ENCODE results near the gene MTA1. TPM values are rescaled to one million over a fixed set of nuclear protein-coding genes. Genes with fewer than 3 reads are reported as not detected.

The MTA1 gene
- total RNA-seq, 3 donors from 2014 or later (not counting 1 experiment from before 2014, with no cell fraction given): 104 to 125 (median 112) TPM

DNA sequence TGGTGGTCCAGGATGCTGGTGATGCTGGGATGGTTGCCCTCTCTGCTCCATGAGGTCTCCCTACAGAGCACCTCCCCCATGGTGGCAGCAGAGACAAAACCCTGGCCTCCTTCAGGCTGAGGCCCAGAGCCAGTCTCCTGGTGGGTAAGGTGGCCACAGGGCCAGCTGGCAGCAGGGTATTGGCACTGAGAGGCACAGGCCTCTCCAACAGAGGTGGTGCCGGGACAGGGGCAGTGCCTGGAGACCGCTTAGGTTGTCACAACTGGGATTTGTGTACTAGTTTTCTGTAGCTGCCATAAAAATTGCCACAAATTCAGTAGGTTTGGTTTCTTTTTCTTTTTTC, 6.1 kb upstream of the MTA1 start:
- no peaks in the 10 kb centered on the region for H3K9me3 Mint-ChIP-seq
- DNase-seq: no peak
- no peaks in the 10 kb centered on the region for H3K36me3 Mint-ChIP-seq
- 98% methylated on average over 2 of the region's 2 CpGs for WGBS (ENCODE audit: insufficient coverage)
- H3K27me3 Mint-ChIP-seq (ENCODE audit: low read depth in 2 of 2): peaks cover 0 to 20% of the 10 kb centered on the region in 2 donors
- ATAC-seq: no peak
- peaks cover 24% of the 10 kb centered on the region for H3K27me3 ChIP-seq (ENCODE audit: control insufficient read depth, insufficient read depth, low read length)
- TF ChIP-seq, protein P1, sequence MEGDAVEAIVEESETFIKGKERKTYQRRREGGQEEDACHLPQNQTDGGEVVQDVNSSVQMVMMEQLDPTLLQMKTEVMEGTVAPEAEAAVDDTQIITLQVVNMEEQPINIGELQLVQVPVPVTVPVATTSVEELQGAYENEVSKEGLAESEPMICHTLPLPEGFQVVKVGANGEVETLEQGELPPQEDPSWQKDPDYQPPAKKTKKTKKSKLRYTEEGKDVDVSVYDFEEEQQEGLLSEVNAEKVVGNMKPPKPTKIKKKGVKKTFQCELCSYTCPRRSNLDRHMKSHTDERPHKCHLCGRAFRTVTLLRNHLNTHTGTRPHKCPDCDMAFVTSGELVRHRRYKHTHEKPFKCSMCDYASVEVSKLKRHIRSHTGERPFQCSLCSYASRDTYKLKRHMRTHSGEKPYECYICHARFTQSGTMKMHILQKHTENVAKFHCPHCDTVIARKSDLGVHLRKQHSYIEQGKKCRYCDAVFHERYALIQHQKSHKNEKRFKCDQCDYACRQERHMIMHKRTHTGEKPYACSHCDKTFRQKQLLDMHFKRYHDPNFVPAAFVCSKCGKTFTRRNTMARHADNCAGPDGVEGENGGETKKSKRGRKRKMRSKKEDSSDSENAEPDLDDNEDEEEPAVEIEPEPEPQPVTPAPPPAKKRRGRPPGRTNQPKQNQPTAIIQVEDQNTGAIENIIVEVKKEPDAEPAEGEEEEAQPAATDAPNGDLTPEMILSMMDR (IDR thresholded peaks at IDR 0.05): no peak
- H3K4me3 ChIP-seq (ENCODE audit: low read length): no peak overlapping the region
- H3K4me3 Mint-ChIP-seq: peak overlapping the region; percentile 21
- peaks cover 0 to 7% of the 10 kb centered on the region in 2 donors for H3K4me1 Mint-ChIP-seq
- H3K4me1 ChIP-seq (ENCODE audit: control insufficient read depth, insufficient read depth, low read length): peaks cover 29% of the 10 kb centered on the region
- H3K27ac ChIP-seq (ENCODE audit: low read length): no peak overlapping the region
- H3K36me3 ChIP-seq (ENCODE audit: control insufficient read depth, insufficient read depth, low read length): no peaks in the 10 kb centered on the region
- H3K9me3 ChIP-seq (ENCODE audit: control insufficient read depth, insufficient read depth, low read length): no peaks in the 10 kb centered on the region
- no peak overlapping the region for H3K27ac Mint-ChIP-seq
- intact Hi-C loops (cut with micrococcal nuclease): no loop called here

DNA sequence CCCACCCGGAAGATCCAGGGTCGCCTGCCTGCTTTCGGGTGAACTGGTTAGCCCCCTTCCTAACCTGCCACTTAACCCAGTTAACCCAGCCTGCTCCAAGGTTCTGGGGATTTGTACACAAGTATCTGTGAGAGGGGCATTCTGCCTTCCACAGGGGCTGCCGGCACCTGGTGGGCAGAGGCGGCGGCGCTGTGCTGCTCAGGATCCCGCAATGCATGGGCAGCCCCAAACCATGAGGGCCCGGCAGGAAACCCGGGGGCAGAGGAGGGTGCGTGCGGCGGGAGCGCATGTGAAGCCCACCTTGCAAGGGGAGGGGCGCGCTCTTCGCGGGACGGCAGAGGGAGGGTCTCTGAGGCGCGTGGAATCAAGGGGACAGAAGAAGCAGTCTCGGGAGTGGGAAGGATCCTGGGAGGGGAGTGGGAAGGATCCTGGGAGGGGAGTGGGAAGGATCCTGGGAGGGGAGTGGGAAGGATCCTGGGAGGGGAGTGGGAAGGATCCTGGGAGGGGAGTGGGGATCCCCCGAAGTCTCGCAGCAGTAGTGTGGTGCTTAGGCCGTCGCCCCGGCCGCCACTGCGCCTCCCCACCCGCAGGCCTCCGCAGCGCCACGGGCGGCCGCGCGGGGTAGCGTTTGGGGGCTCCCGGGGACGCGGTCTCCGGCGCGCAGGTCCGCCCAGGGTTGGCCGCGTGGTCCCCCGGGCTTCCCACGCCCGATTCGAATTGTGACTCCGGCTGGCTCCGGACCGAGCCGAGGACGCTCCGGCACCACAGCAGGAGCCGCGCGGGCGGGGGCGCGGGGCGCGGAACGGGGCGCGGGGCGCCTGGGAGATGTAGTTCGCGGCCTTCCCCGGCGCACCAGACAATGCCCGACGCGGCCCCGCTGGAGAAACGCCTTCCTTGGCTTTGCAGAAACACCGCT, 4.9 kb upstream of the MTA1 start:
- Mint-ChIP-seq H3K4me3 (peak overlapping the region; percentile 70), H3K27ac (peak overlapping the region in 1 of 2 donors; percentile 24), H3K36me3 (no peaks in the 10 kb centered on the region), H3K4me1 (peaks cover 0 to 14% of the 10 kb centered on the region in 2 donors), H3K27me3 (ENCODE audit: low read depth in 2 of 2) (peaks cover 0 to 20% of the 10 kb centered on the region in 2 donors), H3K9me3 (no peaks in the 10 kb centered on the region)
- Histone ChIP-seq H3K27ac (ENCODE audit: low read length) (no peak overlapping the region), H3K27me3 (ENCODE audit: control insufficient read depth, insufficient read depth, low read length) (peaks cover 24% of the 10 kb centered on the region), H3K4me1 (ENCODE audit: control insufficient read depth, insufficient read depth, low read length) (peaks cover 39% of the 10 kb centered on the region), H3K36me3 (ENCODE audit: control insufficient read depth, insufficient read depth, low read length) (no peaks in the 10 kb centered on the region), H3K4me3 (ENCODE audit: low read length) (peak overlapping the region; percentile 16), H3K9me3 (ENCODE audit: control insufficient read depth, insufficient read depth, low read length) (no peaks in the 10 kb centered on the region)
- ATAC-seq (peak; percentile 83 to 85 (median 85)), DNase-seq (peak; percentile 63 to 78)
- TF ChIP-seq, protein P1 (IDR thresholded peaks at IDR 0.05): peak; percentile 91
- 7% methylated on average over 79 of the region's 79 CpGs for WGBS (ENCODE audit: insufficient coverage)
- intact Hi-C loops (cut with micrococcal nuclease): loop anchor here (5.0 kb wide), 1 partner anchor 42 kb away; no protein-coding TSS in a partner anchor

DNA sequence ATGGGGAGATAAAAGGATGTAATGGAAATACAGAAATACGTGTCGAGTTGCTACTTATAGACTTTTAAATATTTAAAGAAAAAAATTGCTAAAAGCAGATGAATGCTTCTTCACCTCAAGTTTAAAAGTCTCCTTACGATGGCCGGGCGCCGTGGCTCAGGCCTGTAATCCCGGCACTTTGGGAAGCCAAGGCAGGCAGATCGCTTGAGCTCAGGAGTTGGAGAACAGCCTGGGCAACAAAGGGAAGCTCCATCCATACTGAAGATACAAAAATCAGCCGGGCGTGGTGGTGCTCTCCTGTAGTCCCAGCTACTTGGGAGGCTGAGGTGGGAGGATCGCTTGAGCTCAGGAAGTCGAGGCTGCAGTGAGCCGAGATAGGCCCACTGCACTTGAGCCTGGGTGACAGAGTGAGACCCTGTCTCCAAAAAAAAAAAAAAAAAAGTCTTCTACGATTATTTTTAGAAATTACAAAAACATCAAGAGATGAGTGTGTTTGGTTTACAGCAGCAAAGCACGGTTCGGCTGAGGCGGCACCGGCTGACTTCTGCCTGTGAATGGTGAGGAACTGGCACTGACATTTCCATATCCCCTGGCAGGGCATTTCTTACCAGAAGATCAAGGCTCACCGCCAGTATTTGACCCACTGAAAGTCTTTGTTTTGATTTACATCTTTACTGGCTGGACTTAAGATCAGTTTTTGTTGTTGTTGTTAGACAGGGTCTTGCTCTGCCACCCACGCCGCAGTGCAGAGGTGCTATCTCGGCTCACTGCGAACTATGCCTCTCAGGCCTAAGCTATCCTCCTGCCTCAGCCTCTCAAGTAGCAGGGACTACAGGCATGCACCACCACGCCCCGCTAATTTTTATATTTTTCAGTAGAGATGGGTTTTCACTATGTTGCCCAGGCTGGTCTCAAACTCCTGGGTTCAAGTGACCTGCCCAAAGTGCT, 3.9 kb upstream of the MTA1 start:
- ATAC-seq (no peak), DNase-seq (no peak)
- H3K9me3 ChIP-seq (ENCODE audit: control insufficient read depth, insufficient read depth, low read length): no peaks in the 10 kb centered on the region
- intact Hi-C loops (cut with micrococcal nuclease): loop anchor here (5.0 kb wide), 1 partner anchor 43 kb away; no protein-coding TSS in a partner anchor
- peaks cover 43% of the 10 kb centered on the region for H3K4me1 ChIP-seq (ENCODE audit: control insufficient read depth, insufficient read depth, low read length)
- no peak overlapping the region for H3K27ac ChIP-seq (ENCODE audit: low read length)
- H3K4me1 Mint-ChIP-seq: peaks cover under 1 to 16% of the 10 kb centered on the region in 2 donors
- TF ChIP-seq, protein P1 (IDR thresholded peaks at IDR 0.05): no peak
- H3K4me3 ChIP-seq (ENCODE audit: low read length): peak overlapping the region; percentile 16
- H3K4me3 Mint-ChIP-seq: peak overlapping the region; percentile 70
- no peaks in the 10 kb centered on the region for H3K36me3 Mint-ChIP-seq
- no peaks in the 10 kb centered on the region for H3K9me3 Mint-ChIP-seq
- no peak overlapping the region for H3K27ac Mint-ChIP-seq
- WGBS (ENCODE audit: insufficient coverage): 97% methylated on average over 23 of the region's 25 CpGs
- peaks cover 21% of the 10 kb centered on the region for H3K27me3 ChIP-seq (ENCODE audit: control insufficient read depth, insufficient read depth, low read length)
- H3K27me3 Mint-ChIP-seq (ENCODE audit: low read depth in 2 of 2): peaks cover 0 to 18% of the 10 kb centered on the region in 2 donors
- H3K36me3 ChIP-seq (ENCODE audit: control insufficient read depth, insufficient read depth, low read length): no peaks in the 10 kb centered on the region

All from natural killer cell (primary cell).